OCI-LY7 (cell line): ENCODE data around the gene RTL1.

Experiments used
- CTCF ChIP-seq: fragments of 200-600 bp; sonication (generic); conservative IDR thresholded peaks from 2 replicates; pipeline ENCODE4 v1.5.1; 2014; ENCODE audit warnings: mild to moderate bottlenecking, antibody characterized with exemption, low read length, moderate library complexity, mixed read lengths
- EZH2phosphoT487 ChIP-seq: fragments of 200-600 bp; sonication (generic); IDR thresholded peaks from 2 replicates; pipeline ENCODE4 v1.6.1; 2018; ENCODE audit warnings: low read depth, borderline replicate concordance, mild to moderate bottlenecking, mixed run types, antibody characterized with exemption, low read length, moderate library complexity, mixed read lengths

- TF ChIP-seq CTCF (no peak), EZH2phosphoT487 (no peak)
Observed at GRCh38 chr14:100841066-100841760, 62.3 kb downstream of the RTL1 start.
